Osteoblast (primary cell): Measurements from ENCODE around the gene AFG3L2. TPM values are rescaled to one million over a fixed set of nuclear protein-coding genes. Genes with fewer than 3 reads are reported as not detected.

ENCODE experiments used
- DNase-seq: peaks from one replicate; pipeline ENCODE4 v3.0.0; 2011; ENCODE audit warnings: low spot score, mixed read lengths; ENCODE audit not compliant: insufficient read length; ENCODE audit errors: missing footprints
- H2AFZ ChIP-seq: 2 replicates; pipeline ENCODE4 v1.6.0; 2011; ENCODE audit warnings: mild to moderate bottlenecking, low read length
- H3K27ac ChIP-seq: 2 replicates; pipeline ENCODE4 v1.5.1; 2011; ENCODE audit warnings: mild to moderate bottlenecking, low read depth, low read length, moderate library complexity
- H3K27me3 ChIP-seq: 2 replicates; pipeline ENCODE4 v1.6.0; 2012; ENCODE audit warnings: mild to moderate bottlenecking, control low read depth, inconsistent platforms, low read length, moderate library complexity; ENCODE audit not compliant: insufficient read depth
- H3K36me3 ChIP-seq: 2 replicates; pipeline ENCODE4 v1.5.1; 2011; ENCODE audit warnings: mild to moderate bottlenecking, low read length, control low read depth, moderate library complexity; ENCODE audit not compliant: insufficient read depth
- H3K4me1 ChIP-seq: 2 replicates; pipeline ENCODE4 v1.5.1; 2011; ENCODE audit warnings: mild to moderate bottlenecking, low read length, control low read depth, moderate library complexity; ENCODE audit not compliant: insufficient read depth
- H3K4me2 ChIP-seq: 2 replicates; pipeline ENCODE4 v1.6.0; 2011; ENCODE audit warnings: mild to moderate bottlenecking, low read length; ENCODE audit not compliant: insufficient read depth
- H3K4me3 ChIP-seq: fragments of 200-600 bp; sonication (generic); 3 replicates; pipeline ENCODE4 v1.5.1; 2012; ENCODE audit warnings: mild to moderate bottlenecking, low read length, inconsistent platforms; ENCODE audit not compliant: insufficient read depth
- H3K79me2 ChIP-seq: 2 replicates; pipeline ENCODE4 v1.6.0; 2012; ENCODE audit warnings: mild to moderate bottlenecking, low read length, control low read depth, inconsistent platforms; ENCODE audit not compliant: insufficient read depth
- H3K9me3 ChIP-seq: 2 replicates; pipeline ENCODE4 v1.5.1; 2011; ENCODE audit warnings: low read depth, low read length, control low read depth
- H4K20me1 ChIP-seq: 2 replicates; pipeline ENCODE4 v1.6.0; 2012; ENCODE audit warnings: mild to moderate bottlenecking, low read length, control low read depth; ENCODE audit not compliant: insufficient read depth
- total RNA-seq: library from RNA; depleted of rRNA; stranded (reverse); fragments of >200 nt; gene quantifications from 2 replicates; pipeline ENCODE4 v1.2.3, GENCODE V29; 2012
- TF ChIP-seq, protein P1 (sequence below): IDR thresholded peaks from 2 replicates; pipeline ENCODE4 v1.5.1; 2011; ENCODE audit warnings: mild to moderate bottlenecking, low read depth, low read length, moderate library complexity; ENCODE audit errors: extremely low read depth

The AFG3L2 gene
- total RNA-seq, 1 donor, result 65.5 TPM

DNA sequence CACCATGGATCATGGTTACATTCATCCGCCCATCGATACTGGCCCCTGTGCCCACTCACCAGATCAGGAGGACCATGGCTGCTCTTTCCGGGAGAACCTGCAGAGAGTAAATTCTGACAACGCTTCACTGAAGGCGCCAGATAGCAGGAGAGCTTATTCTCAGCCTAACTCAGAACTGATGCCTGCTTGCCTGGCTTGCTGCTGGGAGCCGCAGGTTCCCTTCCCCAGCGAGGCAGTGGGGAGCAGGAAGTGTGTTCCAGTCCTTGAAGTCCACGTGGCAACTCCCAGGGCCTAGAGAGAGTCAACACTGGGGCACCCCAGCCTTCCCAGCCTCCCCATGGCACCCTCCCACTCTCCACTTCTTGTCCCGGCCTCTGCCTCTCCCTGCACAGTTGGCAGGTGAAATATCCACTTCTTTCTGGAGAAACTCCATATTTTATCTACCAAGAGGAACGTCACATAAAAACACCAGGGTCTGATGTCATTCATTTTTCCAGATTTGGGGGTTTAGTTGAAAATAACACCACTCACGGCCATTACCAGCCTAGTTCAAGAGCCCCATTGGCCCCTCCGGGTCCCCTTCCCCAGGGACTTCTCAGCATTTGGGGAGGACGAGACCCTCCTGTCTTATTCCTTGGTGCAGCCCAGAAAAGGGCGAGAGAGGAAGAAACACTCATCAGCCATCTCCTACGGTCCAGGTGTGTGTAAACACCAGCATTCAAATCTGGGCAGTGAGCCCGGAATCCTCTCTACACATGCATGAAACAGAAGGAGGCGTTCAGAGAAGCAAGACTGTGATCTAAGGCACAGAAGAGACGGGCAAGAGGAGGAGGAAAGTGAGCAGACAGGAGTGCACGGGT lies 72.4 kb downstream of the AFG3L2 start:
- TF ChIP-seq, protein P1, sequence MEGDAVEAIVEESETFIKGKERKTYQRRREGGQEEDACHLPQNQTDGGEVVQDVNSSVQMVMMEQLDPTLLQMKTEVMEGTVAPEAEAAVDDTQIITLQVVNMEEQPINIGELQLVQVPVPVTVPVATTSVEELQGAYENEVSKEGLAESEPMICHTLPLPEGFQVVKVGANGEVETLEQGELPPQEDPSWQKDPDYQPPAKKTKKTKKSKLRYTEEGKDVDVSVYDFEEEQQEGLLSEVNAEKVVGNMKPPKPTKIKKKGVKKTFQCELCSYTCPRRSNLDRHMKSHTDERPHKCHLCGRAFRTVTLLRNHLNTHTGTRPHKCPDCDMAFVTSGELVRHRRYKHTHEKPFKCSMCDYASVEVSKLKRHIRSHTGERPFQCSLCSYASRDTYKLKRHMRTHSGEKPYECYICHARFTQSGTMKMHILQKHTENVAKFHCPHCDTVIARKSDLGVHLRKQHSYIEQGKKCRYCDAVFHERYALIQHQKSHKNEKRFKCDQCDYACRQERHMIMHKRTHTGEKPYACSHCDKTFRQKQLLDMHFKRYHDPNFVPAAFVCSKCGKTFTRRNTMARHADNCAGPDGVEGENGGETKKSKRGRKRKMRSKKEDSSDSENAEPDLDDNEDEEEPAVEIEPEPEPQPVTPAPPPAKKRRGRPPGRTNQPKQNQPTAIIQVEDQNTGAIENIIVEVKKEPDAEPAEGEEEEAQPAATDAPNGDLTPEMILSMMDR, result no peak
- H3K4me2 ChIP-seq, result no peak overlapping the region
- H3K27ac ChIP-seq, result no peak overlapping the region
- H4K20me1 ChIP-seq, result peaks cover 14% of the 10 kb centered on the region
- no peaks in the 10 kb centered on the region for H3K9me3 ChIP-seq
- H3K27me3 ChIP-seq, result no peaks in the 10 kb centered on the region
- peaks cover 10% of the 10 kb centered on the region for H3K4me1 ChIP-seq
- H3K79me2 ChIP-seq, result peaks cover 32% of the 10 kb centered on the region
- DNase-seq, result no peak
- peaks cover 4% of the 10 kb centered on the region for H3K36me3 ChIP-seq
- no peak overlapping the region for H3K4me3 ChIP-seq
- H2AFZ ChIP-seq, result no peak overlapping the region

DNA sequence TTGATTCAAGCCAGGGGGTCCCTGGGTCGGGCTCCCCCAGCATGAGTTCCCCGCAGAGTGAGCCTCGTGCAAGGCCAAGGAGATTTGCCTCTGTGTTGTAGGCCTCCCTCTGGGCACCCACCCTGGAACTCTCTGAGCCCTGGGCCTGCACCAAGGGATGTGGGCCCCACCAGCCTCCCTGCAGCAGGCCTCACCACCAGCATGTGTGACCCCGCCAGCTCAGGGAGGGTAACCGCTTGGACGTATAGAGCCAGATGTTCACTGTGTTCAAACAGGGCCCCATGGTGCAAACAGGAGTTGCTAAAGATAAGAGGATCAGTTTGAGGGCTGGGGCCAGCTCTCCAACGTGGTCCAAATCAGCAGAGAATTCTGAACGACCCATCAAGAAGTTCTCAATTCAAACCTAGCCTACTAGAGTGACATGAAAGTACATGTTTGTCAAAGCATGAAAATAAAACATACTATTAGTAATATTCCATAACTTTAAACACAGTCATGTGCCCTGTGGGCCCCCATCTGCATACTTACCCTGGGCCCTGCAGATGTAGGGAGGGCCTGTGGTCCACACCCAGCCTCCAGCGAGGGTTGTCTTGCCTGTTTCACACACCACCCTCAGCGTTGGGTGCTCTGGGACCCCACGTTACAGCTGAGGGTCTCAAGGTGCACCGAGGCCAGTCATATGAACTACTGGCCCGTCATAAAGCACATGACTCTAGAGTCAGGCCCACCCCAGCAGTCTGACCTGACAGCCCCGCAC lies 74.5 kb downstream of the AFG3L2 start:
- H3K27ac ChIP-seq, result no peak overlapping the region
- H3K4me2 ChIP-seq, result no peak overlapping the region
- DNase-seq, result no peak
- peaks cover 5% of the 10 kb centered on the region for H4K20me1 ChIP-seq
- no peak overlapping the region for H2AFZ ChIP-seq
- H3K4me3 ChIP-seq, result no peak overlapping the region
- H3K36me3 ChIP-seq, result no peaks in the 10 kb centered on the region
- peaks cover 17% of the 10 kb centered on the region for H3K79me2 ChIP-seq
- H3K4me1 ChIP-seq, result peaks cover 6% of the 10 kb centered on the region
- no peaks in the 10 kb centered on the region for H3K9me3 ChIP-seq
- TF ChIP-seq, protein P1, result no peak
- no peaks in the 10 kb centered on the region for H3K27me3 ChIP-seq

DNA sequence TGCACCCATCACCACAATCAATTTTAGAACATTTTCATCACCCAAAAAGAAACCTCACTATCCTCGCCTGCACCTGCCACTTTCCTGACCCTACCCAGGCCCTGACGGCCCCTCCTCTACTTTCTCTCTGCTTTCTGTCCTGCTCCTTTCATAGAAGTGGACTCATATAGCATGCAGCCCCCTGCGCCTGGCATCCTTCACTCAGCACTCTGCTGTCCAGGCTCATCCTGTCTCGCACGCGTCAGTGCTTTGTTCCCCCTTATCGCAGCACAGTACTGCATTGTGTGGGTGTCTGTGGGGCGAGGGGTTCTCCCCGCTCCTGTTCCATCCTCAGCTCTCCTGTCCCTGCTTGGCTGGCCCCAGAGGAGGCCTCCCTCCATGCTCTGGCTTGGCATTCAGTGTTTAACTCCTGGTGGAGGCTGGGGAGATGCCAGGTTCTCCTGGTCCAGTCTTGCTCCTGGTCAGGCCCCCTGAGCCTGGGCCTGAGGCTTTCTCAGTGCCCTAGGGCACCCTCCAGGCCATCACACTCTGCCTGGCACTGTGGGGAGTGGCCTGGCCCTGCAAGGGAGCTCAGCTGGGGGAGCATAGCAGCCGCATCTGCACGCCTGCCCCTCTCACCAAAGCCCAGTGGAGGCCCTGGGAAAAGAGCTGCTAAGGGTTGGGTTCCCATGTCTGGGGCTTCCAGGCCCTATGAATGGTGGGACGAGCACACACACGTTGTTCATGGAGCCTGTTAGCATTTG lies 75.6 kb downstream of the AFG3L2 start:
- no peak overlapping the region for H3K4me2 ChIP-seq
- H3K27ac ChIP-seq, result no peak overlapping the region
- no peaks in the 10 kb centered on the region for H3K9me3 ChIP-seq
- H4K20me1 ChIP-seq, result peaks cover 2% of the 10 kb centered on the region
- H3K27me3 ChIP-seq, result no peaks in the 10 kb centered on the region
- TF ChIP-seq, protein P1, result no peak
- no peak for DNase-seq
- no peak overlapping the region for H2AFZ ChIP-seq
- peaks cover 9% of the 10 kb centered on the region for H3K79me2 ChIP-seq
- peaks cover 7% of the 10 kb centered on the region for H3K4me1 ChIP-seq
- H3K36me3 ChIP-seq, result no peaks in the 10 kb centered on the region
- no peak overlapping the region for H3K4me3 ChIP-seq
